ENCODE results near the gene ZBTB20. TPM values are rescaled to one million over a fixed set of nuclear protein-coding genes. Genes with fewer than 3 reads are reported as not detected.

ZBTB20 gene
- total and polyA plus RNA-seq, 2 of the 4 experiments (the other 2 are of a cell fraction), result 0.75 to 14.7 TPM

GRCh38 chr3:114635878-114636277 lies 511.2 kb downstream of the ZBTB20 start:
- Histone ChIP-seq H3K18ac (ENCODE audit: low read depth, low read length) (no peak overlapping the region), H2AK5ac (ENCODE audit: low read depth, low read length) (no peak overlapping the region), H4K20me1 (ENCODE audit: insufficient read depth, low read length) (no peaks in the 10 kb centered on the region), H3K4ac (ENCODE audit: low read depth, low read length) (no peak overlapping the region), H3K4me1 (ENCODE audit: control insufficient read depth, insufficient read depth, low read length) (no peaks in the 10 kb centered on the region), H3K9me3 (ENCODE audit: control insufficient read depth, insufficient read depth, low read length) (peaks cover 5% of the 10 kb centered on the region; the same call in 1 of the 2 replicates), H2BK20ac (ENCODE audit: low read depth, low read length) (no peak overlapping the region), H2BK15ac (ENCODE audit: low read depth, low read length) (no peak overlapping the region), H2BK5ac (ENCODE audit: low read depth, low read length, poor library complexity, severe bottlenecking) (no peak overlapping the region), H3K9ac (ENCODE audit: low read depth, low read length) (no peak overlapping the region), H4K8ac (ENCODE audit: low read depth in 2 of 2, low read length in 2 of 2) (no peak overlapping the region), H3K4me2 (ENCODE audit: low read depth, low read length) (no peak overlapping the region), H2AK9ac (replicated peaks; ENCODE audit: low read depth, low read length, poor library complexity) (no peak overlapping the region), H3K23ac (ENCODE audit: low read depth, low read length) (no peak overlapping the region), H2AFZ (replicated peaks; ENCODE audit: low read length, poor library complexity) (no peak overlapping the region), H3K79me1 (ENCODE audit: low read depth in 1 of 2, low read length in 2 of 2) (no peaks in the 10 kb centered on the region), H3K36me3 (ENCODE audit: control insufficient read depth, insufficient read depth, low read length) (no peaks in the 10 kb centered on the region), H3K4me3 (ENCODE audit: insufficient read depth, low read depth, low read length) (no peak overlapping the region), H3K9me1 (ENCODE audit: insufficient read depth, low read length) (no peaks in the 10 kb centered on the region), H2BK120ac (ENCODE audit: low read depth, low read length) (no peak overlapping the region), H3K56ac (ENCODE audit: extremely low read depth, insufficient read depth, low read length) (no peak overlapping the region), H3K27me3 (ENCODE audit: control insufficient read depth, insufficient read depth, low read length) (no peaks in the 10 kb centered on the region), H3K14ac (replicated peaks; ENCODE audit: low read depth, low read length) (no peak overlapping the region), H3K27ac (ENCODE audit: insufficient read depth, low read length) (no peak overlapping the region), H4K91ac (ENCODE audit: insufficient read depth, low read depth, low read length) (no peak overlapping the region), H4K5ac (ENCODE audit: low read depth, low read length) (no peak overlapping the region)
- dilution Hi-C loops (cut with HindIII; ENCODE audit: low sequenced_read_pairs, unreplicated experiment) (no loop called here), intact Hi-C loops (cut with micrococcal nuclease) (no loop called here), in situ Hi-C loops (cut with MboI; ENCODE audit: low sequenced_read_pairs) (no loop called here)
- no peak for TF ChIP-seq CEBPB (IDR thresholded peaks at IDR 0.05; ENCODE audit: low read depth, low read length)
- no peak for TF ChIP-seq RCOR1 (IDR thresholded peaks at IDR 0.05; ENCODE audit: insufficient replicate concordance, low read length)
- TF ChIP-seq ELK1 (IDR thresholded peaks at IDR 0.05; ENCODE audit: borderline replicate concordance, low read depth, low read length), result no peak
- TF ChIP-seq NFE2L2 (IDR thresholded peaks at IDR 0.05; ENCODE audit: low read depth, low read length), result no peak
- TF ChIP-seq RAD21 (IDR thresholded peaks at IDR 0.05; ENCODE audit: low read length), result no peak
- no peak for TF ChIP-seq MAFK (IDR thresholded peaks at IDR 0.05; ENCODE audit: low read depth, low read length)
- no peak for TF ChIP-seq RFX5 (IDR thresholded peaks at IDR 0.05; ENCODE audit: low read depth, low read length)
- no peak for TF ChIP-seq FOS (IDR thresholded peaks at IDR 0.05; ENCODE audit: low read depth, low read length)
- no peak for TF ChIP-seq BHLHE40 (IDR thresholded peaks at IDR 0.05; ENCODE audit: low read depth, low read length)
- no peak for TF ChIP-seq POLR2A (IDR thresholded peaks at IDR 0.05; ENCODE audit: low read depth, low read length)
- no peak for TF ChIP-seq MXI1 (IDR thresholded peaks at IDR 0.05; ENCODE audit: borderline replicate concordance, low read depth, low read length)
- TF ChIP-seq MAZ (IDR thresholded peaks at IDR 0.05; ENCODE audit: borderline replicate concordance, low read depth, low read length), result no peak
- no peak for TF ChIP-seq CTCF (conservative IDR thresholded peaks at IDR 0.05; ENCODE audit: low read depth, low read length)
- no peak for TF ChIP-seq CHD1 (IDR thresholded peaks at IDR 0.05; ENCODE audit: low read depth, low read length)
- no peak for TF ChIP-seq SMC3 (IDR thresholded peaks at IDR 0.05; ENCODE audit: low read depth, low read length)
- no peak for TF ChIP-seq USF2 (IDR thresholded peaks at IDR 0.05; ENCODE audit: low read depth, low read length)
- POLR2A ChIA-PET (ENCODE audit: unreplicated experiment), result no interaction called here
- no TSS peak for BruUV-seq (replicated peaks)
- ATAC-seq (ENCODE audit: low read depth) (no peak), DNase-seq (no peak)
- CTCF ChIA-PET, result no interaction called here
- no CpG with 5 or more reads among the region's 2 CpGs for WGBS, 2 experiments (ENCODE audit: extremely low coverage in 2 of 2, insufficient read length in 1 of 2)

All from IMR-90 (cell line).